Adrenal gland (tissue), 5 donors: ENCODE results near the gene ANK3.

Source experiments
- POLR2A ChIP-seq, 2 donors: fragments of 450-650 bp; IDR thresholded peaks; one replicate each; pipeline ENCODE4 v1.6.1; 2017; ENCODE audit warnings: antibody characterized with exemption in 2 of 2, mild to moderate bottlenecking in 2 of 2, moderate library complexity in 1 of 2
- TF ChIP-seq, protein P1 (sequence below), 6 experiments: fragments of 450-650 bp in 4 of 6; fragments of 200-600 bp in 2 of 6; sonication (generic) in 1 of 6; IDR thresholded peaks; 1 replicate in 5 of 6; 2 replicates in 1 of 6; pipeline versions ENCODE4 v1.5.1 to v1.8.0; 2016 to 2021; ENCODE audit warnings: antibody characterized with exemption in 6 of 6, mild to moderate bottlenecking in 2 of 6, moderate library complexity in 1 of 6
- donor health status: DM: no; HTN: no; CAD: no.

DNA sequence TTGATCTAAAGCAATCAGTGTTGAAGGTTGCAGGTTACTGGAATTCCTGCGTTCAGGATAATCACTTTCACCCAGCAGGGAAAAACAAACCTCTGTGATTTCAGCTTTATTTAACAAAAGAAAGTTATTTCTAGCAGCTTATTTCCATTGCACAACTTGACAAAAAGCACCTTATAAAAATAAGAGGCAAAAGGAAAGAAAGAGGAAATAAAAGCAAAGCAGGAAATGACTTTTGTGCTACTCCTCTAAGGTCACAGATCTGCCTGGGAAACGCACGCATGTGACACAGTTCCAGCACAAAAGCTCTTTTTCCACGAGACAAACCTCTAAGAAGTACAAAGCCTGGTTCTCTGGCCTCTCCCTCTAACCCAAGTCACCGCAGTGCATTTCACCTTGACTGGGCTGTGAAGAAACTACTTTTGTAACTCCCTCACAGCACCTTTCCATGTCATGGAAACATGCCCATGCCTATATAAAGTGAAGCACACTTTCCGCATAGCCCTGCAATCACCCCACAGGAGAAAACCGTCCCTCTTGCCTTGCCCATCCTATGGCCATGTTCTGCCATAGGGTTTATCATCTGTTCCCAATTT is 870 bp downstream of the ANK3 start:
- TF ChIP-seq, protein P1, sequence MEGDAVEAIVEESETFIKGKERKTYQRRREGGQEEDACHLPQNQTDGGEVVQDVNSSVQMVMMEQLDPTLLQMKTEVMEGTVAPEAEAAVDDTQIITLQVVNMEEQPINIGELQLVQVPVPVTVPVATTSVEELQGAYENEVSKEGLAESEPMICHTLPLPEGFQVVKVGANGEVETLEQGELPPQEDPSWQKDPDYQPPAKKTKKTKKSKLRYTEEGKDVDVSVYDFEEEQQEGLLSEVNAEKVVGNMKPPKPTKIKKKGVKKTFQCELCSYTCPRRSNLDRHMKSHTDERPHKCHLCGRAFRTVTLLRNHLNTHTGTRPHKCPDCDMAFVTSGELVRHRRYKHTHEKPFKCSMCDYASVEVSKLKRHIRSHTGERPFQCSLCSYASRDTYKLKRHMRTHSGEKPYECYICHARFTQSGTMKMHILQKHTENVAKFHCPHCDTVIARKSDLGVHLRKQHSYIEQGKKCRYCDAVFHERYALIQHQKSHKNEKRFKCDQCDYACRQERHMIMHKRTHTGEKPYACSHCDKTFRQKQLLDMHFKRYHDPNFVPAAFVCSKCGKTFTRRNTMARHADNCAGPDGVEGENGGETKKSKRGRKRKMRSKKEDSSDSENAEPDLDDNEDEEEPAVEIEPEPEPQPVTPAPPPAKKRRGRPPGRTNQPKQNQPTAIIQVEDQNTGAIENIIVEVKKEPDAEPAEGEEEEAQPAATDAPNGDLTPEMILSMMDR (IDR thresholded peaks at IDR 0.05): no peak
- TF ChIP-seq POLR2A (IDR thresholded peaks at IDR 0.05): no peak
